Thyroid gland (tissue), 4 donors: Measurements from ENCODE around the gene TLE4. TPM values are rescaled to one million over a fixed set of nuclear protein-coding genes. Genes with fewer than 3 reads are reported as not detected.

Experiments
- DNase-seq, 2 donors: peaks; one replicate each; pipeline ENCODE4 v3.0.0-alpha.2; 2019
- H3K27ac ChIP-seq, 3 donors: fragments of 200-600 bp; sonication (generic); 1 replicate in 2 of 3; 2 replicates in 1 of 3; pipeline ENCODE4 v1.5.1; 2016 to 2019; ENCODE audit warnings: mild to moderate bottlenecking in 1 of 3, moderate library complexity in 1 of 3
- H3K27me3 ChIP-seq: fragments of 200-600 bp; sonication (generic); one replicate; pipeline ENCODE4 v1.5.1; 2019
- H3K36me3 ChIP-seq, 2 donors: fragments of 200-600 bp; sonication (generic); one replicate each; pipeline ENCODE4 v1.5.1; 2016 to 2019
- H3K4me1 ChIP-seq, 2 donors: fragments of 200-600 bp; sonication (generic); one replicate each; pipeline ENCODE4 v1.5.1; 2017 to 2019
- H3K4me3 ChIP-seq, 3 donors: fragments of 200-600 bp; sonication (generic); replicated peaks in 1 of 3; 1 replicate in 2 of 3; 2 replicates in 1 of 3; pipeline ENCODE4 v1.5.1; 2016; ENCODE audit warnings: mild to moderate bottlenecking in 1 of 3
- H3K9me3 ChIP-seq: fragments of 200-600 bp; sonication (generic); one replicate; pipeline ENCODE4 v1.5.1; 2017
- POLR2A ChIP-seq, 2 donors: fragments of 450-650 bp; IDR thresholded peaks; one replicate each; pipeline ENCODE4 v1.6.1; 2017; ENCODE audit warnings: antibody characterized with exemption in 2 of 2, mild to moderate bottlenecking in 2 of 2, moderate library complexity in 1 of 2
- WGBS, 2 donors: methylation state at CpG; one replicate each; pipeline ENCODE4 v1.1.5; 2017; 5-methylcytosine and 5-hydroxymethylcytosine counted together
- intact Hi-C: fragments of 100-400 bp; cut with DNase I; formaldehyde crosslinking; loops from one replicate; pipeline ENCODE4 v1.15.1; 2023
- total RNA-seq, 4 donors: library from RNA; depleted of rRNA; stranded (reverse); fragments of >200 nt; gene quantifications; one replicate each; pipeline ENCODE4 v1.2.3, GENCODE V29; 2016
- TF ChIP-seq, protein P1 (sequence below), 6 experiments: fragments of 200-600 bp in 3 of 6; fragments of 450-650 bp in 3 of 6; sonication (generic) in 3 of 6; IDR thresholded peaks; one replicate each; pipeline ENCODE4 v1.5.1; 2016 to 2019; ENCODE audit warnings: antibody characterized with exemption in 6 of 6, mild to moderate bottlenecking in 2 of 6, inconsistent platforms in 1 of 6, moderate library complexity in 1 of 6

The TLE4 gene
- total RNA-seq, 4 donors from 2014 or later: 40.3 to 64.2 (median 52.8) TPM

DNA sequence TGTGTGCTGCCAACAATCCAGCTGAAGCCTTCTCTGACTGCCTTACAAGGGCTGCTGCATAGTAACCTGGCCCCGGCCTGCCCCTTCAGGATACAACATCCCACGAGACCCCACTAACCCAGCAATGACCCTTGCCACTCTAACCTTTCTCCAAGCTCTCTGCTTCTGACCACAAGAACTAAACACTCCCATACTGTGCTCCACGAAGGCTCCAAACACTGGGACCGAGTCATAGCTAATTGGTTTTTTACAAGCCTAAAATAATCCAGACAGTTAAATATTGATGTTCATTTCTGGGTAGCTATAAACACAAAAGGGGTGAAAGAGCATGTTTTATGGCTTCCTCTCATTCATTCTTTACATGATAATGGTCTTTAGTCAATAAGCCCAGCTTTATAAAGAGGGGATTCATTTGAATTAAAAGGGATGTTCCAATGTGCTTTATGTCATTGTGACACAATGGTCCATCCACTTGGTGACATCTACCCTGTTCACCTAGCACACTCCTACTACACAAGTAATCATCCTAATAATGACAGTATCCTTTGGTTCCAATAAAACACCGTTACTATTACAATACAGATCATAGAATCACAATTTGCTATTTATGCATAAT lies 16.2 kb upstream of the TLE4 start:
- no peak for TF ChIP-seq POLR2A (IDR thresholded peaks at IDR 0.05)
- TF ChIP-seq, protein P1, sequence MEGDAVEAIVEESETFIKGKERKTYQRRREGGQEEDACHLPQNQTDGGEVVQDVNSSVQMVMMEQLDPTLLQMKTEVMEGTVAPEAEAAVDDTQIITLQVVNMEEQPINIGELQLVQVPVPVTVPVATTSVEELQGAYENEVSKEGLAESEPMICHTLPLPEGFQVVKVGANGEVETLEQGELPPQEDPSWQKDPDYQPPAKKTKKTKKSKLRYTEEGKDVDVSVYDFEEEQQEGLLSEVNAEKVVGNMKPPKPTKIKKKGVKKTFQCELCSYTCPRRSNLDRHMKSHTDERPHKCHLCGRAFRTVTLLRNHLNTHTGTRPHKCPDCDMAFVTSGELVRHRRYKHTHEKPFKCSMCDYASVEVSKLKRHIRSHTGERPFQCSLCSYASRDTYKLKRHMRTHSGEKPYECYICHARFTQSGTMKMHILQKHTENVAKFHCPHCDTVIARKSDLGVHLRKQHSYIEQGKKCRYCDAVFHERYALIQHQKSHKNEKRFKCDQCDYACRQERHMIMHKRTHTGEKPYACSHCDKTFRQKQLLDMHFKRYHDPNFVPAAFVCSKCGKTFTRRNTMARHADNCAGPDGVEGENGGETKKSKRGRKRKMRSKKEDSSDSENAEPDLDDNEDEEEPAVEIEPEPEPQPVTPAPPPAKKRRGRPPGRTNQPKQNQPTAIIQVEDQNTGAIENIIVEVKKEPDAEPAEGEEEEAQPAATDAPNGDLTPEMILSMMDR (IDR thresholded peaks at IDR 0.05): no peak
- Histone ChIP-seq H3K4me1 (no peaks in the 10 kb centered on the region), H3K27me3 (no peaks in the 10 kb centered on the region), H3K4me3 (no peak overlapping the region), H3K9me3 (no peaks in the 10 kb centered on the region), H3K27ac (no peak overlapping the region), H3K36me3 (no peaks in the 10 kb centered on the region)
- no peak for DNase-seq
- intact Hi-C loops: no loop called here
- WGBS, 2 donors: 75 to 83% methylated on average over 5 of the region's 5 CpGs

DNA sequence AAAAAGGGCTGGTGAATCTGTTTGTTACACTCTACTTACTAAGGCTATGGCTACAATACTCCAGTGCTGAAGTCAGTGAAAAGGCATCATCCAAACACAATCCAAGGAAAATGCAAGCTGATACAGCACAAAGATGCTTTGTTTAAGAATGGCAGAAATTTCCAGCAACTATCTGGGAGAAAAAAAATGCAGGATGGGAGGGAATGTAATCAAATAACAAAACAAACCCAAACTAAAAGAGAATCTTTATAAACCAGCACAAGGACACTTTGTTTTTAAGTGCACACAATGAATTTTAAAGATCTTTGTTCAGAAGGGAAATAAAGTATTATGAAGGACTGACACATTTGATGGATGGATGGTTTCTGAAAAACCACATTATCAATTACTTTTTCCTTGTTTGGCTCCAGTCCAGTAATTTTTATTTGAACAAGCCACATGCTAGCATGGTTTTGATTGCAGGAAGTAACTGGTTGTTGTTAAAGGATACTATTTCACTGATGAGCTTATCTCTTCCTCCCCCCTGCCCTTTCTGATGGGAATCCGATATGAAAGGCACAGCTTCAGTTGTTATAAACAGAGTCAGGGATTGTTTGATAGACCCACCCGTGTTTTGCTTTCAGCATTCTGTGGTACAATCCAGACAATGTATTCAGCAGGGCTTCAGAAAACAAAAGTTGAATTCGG lies 12.1 kb upstream of the TLE4 start:
- 48 to 54% methylated on average over 3 of the region's 3 CpGs for WGBS, 2 donors
- no peaks in the 10 kb centered on the region for H3K27me3 ChIP-seq
- intact Hi-C loops: no loop called here
- TF ChIP-seq POLR2A (IDR thresholded peaks at IDR 0.05): no peak
- TF ChIP-seq, protein P1 (IDR thresholded peaks at IDR 0.05): no peak
- H3K36me3 ChIP-seq: no peaks in the 10 kb centered on the region
- no peaks in the 10 kb centered on the region for H3K4me1 ChIP-seq
- H3K4me3 ChIP-seq: no peak overlapping the region
- DNase-seq: no peak
- no peaks in the 10 kb centered on the region for H3K9me3 ChIP-seq
- no peak overlapping the region for H3K27ac ChIP-seq

DNA sequence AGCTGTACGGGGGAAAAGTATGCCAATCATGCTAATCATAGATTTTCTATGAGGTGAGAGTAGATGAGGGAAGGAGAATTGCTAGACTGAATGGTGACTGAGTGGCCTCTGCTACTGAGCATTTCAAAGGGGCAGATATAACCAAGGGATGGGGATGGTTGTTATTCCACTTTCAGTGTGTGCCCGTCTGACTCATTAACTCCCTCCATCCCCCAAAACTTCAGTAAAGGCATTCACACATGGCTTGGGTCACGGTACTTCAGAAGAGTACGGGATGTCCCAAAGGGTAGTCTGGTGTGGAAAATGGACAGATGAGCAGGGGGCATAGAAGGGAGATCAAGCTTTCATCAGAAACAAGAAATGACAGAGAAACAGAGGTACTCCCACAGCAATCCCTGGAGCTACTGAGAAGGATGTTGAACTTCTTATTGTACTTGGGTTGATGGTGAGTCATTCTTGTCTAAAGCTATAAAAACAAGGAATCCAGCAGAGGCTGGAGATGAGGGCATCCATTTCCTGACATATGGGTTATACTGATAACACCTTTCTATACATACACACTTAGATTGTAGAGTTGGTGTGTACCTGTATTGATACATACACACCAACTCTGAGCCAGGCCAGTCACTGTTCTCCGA lies 8.9 kb upstream of the TLE4 start:
- DNase-seq: no peak
- H3K9me3 ChIP-seq: no peaks in the 10 kb centered on the region
- 94 to 97% methylated on average over 5 of the region's 5 CpGs for WGBS, 2 donors
- H3K27me3 ChIP-seq: no peaks in the 10 kb centered on the region
- no peaks in the 10 kb centered on the region for H3K4me1 ChIP-seq
- H3K27ac ChIP-seq: no peak overlapping the region
- no peak for TF ChIP-seq POLR2A (IDR thresholded peaks at IDR 0.05)
- TF ChIP-seq, protein P1 (IDR thresholded peaks at IDR 0.05): no peak
- H3K4me3 ChIP-seq: no peak overlapping the region
- intact Hi-C loops: no loop called here
- no peaks in the 10 kb centered on the region for H3K36me3 ChIP-seq

DNA sequence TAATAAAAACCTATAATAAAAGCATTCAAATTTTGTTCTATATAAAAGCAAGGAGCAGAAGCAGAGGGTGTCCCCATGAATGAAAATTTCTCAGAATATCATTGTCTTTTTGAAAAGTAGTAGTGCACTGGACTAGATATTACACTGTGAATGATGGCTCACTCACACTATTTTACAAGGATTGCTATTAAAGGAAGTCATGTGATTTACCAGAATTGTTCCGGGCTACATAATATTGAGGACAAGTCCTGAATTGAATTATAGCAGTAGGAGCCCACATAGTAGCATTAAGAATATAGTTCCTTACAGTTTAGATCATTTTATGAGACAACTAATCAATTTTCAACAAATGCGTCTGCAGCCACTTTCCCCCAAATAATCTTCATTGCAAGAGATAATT lies 7.7 kb upstream of the TLE4 start:
- H3K27me3 ChIP-seq: no peaks in the 10 kb centered on the region
- DNase-seq: no peak
- H3K27ac ChIP-seq: no peak overlapping the region
- TF ChIP-seq, protein P1 (IDR thresholded peaks at IDR 0.05): no peak
- TF ChIP-seq POLR2A (IDR thresholded peaks at IDR 0.05): no peak
- H3K4me3 ChIP-seq: no peak overlapping the region
- H3K4me1 ChIP-seq: no peaks in the 10 kb centered on the region
- WGBS, 2 donors: 89 to 91% methylated on average over 2 of the region's 2 CpGs
- intact Hi-C loops: no loop called here
- no peaks in the 10 kb centered on the region for H3K9me3 ChIP-seq
- H3K36me3 ChIP-seq: no peaks in the 10 kb centered on the region

DNA sequence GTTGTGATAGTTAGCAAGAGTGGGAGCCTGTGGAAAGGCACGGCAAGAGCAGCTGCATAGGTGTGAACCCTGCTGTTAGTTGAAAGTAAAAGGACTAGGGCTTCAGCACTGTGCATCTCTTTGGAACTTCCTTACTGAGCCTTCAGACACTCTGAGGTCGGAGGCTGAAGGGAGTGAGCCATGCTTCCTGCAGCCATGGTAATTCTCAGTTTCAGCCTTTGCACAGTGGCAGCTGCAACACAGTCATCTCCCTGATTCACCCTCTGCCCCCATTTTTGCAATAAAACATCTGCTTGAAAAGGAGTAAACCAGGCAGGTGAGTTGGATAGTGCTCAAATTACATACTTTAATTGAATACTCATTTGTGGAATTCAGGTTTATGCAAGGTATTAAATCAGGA lies 6.5 kb upstream of the TLE4 start:
- peaks cover 2 to 3% of the 10 kb centered on the region in 2 donors for H3K4me1 ChIP-seq
- H3K9me3 ChIP-seq: no peaks in the 10 kb centered on the region
- H3K27me3 ChIP-seq: no peaks in the 10 kb centered on the region
- intact Hi-C loops: no loop called here
- H3K4me3 ChIP-seq: no peak overlapping the region
- TF ChIP-seq, protein P1 (IDR thresholded peaks at IDR 0.05): no peak
- no peak for TF ChIP-seq POLR2A (IDR thresholded peaks at IDR 0.05)
- no peaks in the 10 kb centered on the region for H3K36me3 ChIP-seq
- no peak overlapping the region for H3K27ac ChIP-seq
- no peak for DNase-seq
- WGBS, 2 donors: 70 to 77% methylated on average over 2 of the region's 2 CpGs
